ENCODE measurements around the gene RXFP4. TPM values are rescaled to one million over a fixed set of nuclear protein-coding genes. Genes with fewer than 3 reads are reported as not detected.

RXFP4 gene
- total and polyA plus RNA-seq, 9 of the 15 experiments (the other 6 are each of a cell fraction or from before 2014, with no cell fraction given): 0.64 TPM; not detected in 8

DNA sequence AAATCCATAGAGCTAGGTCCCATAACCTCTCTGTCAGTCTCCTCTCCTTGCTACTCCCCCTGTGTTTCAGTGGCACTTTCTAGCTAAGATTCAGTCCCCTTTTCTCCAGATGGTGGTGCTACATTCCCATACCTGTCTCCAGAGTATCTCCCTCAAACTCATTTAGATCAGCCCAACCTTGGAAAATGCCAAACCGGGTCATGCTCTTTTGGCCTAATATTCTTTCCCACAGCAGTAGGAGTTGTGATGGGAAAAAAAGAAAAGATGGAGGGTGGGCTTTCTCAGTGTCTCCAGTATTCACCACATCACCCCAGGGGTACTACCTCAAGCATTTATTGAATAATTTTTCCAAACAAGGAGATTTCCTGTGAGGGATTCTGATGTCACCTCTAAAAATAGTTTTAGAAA is 3.2 kb upstream of the RXFP4 start (continued):
- TF ChIP-seq, protein P1, sequence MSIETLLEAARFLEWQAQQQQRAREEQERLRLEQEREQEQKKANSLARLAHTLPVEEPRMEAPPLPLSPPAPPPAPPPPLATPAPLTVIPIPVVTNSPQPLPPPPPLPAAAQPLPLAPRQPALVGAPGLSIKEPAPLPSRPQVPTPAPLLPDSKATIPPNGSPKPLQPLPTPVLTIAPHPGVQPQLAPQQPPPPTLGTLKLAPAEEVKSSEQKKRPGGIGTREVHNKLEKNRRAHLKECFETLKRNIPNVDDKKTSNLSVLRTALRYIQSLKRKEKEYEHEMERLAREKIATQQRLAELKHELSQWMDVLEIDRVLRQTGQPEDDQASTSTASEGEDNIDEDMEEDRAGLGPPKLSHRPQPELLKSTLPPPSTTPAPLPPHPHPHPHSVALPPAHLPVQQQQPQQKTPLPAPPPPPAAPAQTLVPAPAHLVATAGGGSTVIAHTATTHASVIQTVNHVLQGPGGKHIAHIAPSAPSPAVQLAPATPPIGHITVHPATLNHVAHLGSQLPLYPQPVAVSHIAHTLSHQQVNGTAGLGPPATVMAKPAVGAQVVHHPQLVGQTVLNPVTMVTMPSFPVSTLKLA (conservative IDR thresholded peaks at IDR 0.05): 0 out of 4 replicates have a peak, but pooled peaks have one; percentile 24
- no peak for TF ChIP-seq RBM34 (IDR thresholded peaks at IDR 0.05; ENCODE audit: borderline replicate concordance, insufficient read depth, low read length)
- TF ChIP-seq CTBP1 (IDR thresholded peaks at IDR 0.05; ENCODE audit: borderline replicate concordance): peak; percentile 37; the same call in 1 of the 2 replicates
- TF ChIP-seq, protein P2, sequence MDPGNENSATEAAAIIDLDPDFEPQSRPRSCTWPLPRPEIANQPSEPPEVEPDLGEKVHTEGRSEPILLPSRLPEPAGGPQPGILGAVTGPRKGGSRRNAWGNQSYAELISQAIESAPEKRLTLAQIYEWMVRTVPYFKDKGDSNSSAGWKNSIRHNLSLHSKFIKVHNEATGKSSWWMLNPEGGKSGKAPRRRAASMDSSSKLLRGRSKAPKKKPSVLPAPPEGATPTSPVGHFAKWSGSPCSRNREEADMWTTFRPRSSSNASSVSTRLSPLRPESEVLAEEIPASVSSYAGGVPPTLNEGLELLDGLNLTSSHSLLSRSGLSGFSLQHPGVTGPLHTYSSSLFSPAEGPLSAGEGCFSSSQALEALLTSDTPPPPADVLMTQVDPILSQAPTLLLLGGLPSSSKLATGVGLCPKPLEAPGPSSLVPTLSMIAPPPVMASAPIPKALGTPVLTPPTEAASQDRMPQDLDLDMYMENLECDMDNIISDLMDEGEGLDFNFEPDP (CRISPR knock-in tag; IDR thresholded peaks at IDR 0.05): no peak
- TF ChIP-seq ZNF239 (CRISPR knock-in tag; IDR thresholded peaks at IDR 0.05): no peak
- no peak for TF ChIP-seq ZNF140 (CRISPR knock-in tag; IDR thresholded peaks at IDR 0.05)
- TF ChIP-seq CTCF (IDR thresholded peaks at IDR 0.05 in 2 of 3, conservative IDR thresholded peaks at IDR 0.05 in 1 of 3; ENCODE audit: insufficient read depth in 2 of 3, low read depth in 1 of 3, low read length in 3 of 3): peak; percentile 80 to 96 (median 91)
- peak; percentile 97 to 98 for TF ChIP-seq RAD21 (CRISPR knock-in tag; conservative IDR thresholded peaks at IDR 0.05 in 1 of 2, IDR thresholded peaks at IDR 0.05 in 1 of 2)
- no peak for TF ChIP-seq JUND (IDR thresholded peaks at IDR 0.05; ENCODE audit: borderline replicate concordance, low read depth, low read length)
- peak; percentile 42; the same call in 2 of the 3 replicates for TF ChIP-seq JUND (tag; IDR thresholded peaks at IDR 0.05; ENCODE audit: borderline replicate concordance, low read depth, low read length)
- TF ChIP-seq ZNF609 (CRISPR knock-in tag; IDR thresholded peaks at IDR 0.05; ENCODE audit: borderline replicate concordance): no peak
- TF ChIP-seq, protein P3, sequence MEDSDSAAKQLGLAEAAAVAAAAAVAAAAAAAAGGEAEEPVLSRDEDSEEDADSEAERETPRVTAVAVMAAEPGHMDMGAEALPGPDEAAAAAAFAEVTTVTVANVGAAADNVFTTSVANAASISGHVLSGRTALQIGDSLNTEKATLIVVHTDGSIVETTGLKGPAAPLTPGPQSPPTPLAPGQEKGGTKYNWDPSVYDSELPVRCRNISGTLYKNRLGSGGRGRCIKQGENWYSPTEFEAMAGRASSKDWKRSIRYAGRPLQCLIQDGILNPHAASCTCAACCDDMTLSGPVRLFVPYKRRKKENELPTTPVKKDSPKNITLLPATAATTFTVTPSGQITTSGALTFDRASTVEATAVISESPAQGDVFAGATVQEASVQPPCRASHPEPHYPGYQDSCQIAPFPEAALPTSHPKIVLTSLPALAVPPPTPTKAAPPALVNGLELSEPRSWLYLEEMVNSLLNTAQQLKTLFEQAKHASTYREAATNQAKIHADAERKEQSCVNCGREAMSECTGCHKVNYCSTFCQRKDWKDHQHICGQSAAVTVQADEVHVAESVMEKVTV (CRISPR knock-in tag; IDR thresholded peaks at IDR 0.05): peak; percentile 95
- TF ChIP-seq FOXK2 (conservative IDR thresholded peaks at IDR 0.05 in 1 of 2, IDR thresholded peaks at IDR 0.05 in 1 of 2; ENCODE audit: low read depth in 2 of 2): peak in 1 of 2 experiments; percentile 70; a peak in 1 of 4 replicates
